HG03575 (cell line): Measurements from ENCODE around the gene EFCAB5.
"Not testable (repeated sequence)": the region's sequence is repeated elsewhere in the genome, so short reads cannot be mapped to it uniquely, and the experiment has no call there.

Experiments
- ATAC-seq: cut with Tn5 transposase; IDR thresholded peaks from one replicate; pipeline ENCODE4 v1.9.1; 2021; ENCODE audit not compliant: unreplicated experiment, insufficient number of reproducible peaks, low FRiP score; ENCODE audit errors: extremely low read depth

Gene EFCAB5

DNA sequence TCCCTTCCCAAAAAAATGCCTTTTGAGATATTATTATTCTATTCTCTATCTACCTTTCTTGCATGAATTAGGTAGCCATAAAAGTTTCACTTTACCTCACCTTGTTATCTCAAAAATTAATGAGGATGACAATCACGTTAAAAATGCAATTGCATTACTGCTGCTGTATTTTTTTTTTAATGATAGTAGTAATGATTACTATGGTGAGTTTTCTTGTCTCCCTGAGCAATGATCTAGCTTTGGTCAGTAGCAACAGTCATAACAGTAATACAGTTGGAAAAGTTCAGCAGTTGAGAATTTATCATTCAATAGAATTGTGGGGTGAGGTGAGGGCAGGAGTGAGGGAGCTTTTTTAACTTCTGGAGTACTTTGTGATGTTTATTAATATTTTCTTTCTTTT lies at the start of gene EFCAB5:
EFCAB5 (plus strand) TSS at position 301 of the 400 bp plus-strand sequence. CDS start 163 bp downstream, outside the sequence.
- no peak for ATAC-seq

DNA sequence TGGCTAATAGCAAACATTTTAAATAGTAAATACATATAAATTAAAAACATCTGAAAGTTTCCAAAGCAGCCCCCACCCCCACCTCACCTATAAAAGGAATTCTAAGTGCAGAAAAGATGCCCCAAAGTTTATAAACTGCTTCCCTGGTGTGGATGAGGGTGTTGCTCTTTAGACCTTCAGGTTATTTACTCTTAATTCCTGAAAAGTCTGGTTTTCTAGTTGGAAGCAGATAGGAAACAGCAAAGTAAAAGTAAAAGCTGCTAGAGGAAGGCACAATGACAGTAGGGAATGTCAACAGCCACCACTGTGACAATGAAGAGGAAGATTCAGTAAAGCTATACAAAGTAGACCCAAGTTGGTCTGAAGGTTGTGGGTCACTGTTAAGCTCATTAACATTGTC lies 49.2 kb upstream of the EFCAB5 start:
- no peak for ATAC-seq

DNA sequence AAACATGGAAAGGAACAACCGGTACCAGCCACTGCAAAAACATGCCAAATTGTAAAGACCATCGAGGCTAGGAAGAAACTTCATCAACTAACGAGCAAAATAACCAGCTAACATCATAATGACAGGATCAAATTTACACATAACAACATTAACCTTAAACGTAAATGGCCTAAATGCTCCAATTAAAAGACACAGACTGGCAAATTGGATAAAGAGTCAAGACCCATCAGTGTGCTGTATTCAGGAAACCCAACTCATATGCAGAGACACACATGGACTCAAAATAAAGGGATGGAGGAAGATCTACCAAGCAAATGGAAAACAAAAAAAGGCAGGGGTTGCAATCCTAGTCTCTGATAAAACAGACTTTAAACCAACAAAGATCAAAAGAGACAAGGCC lies 44.3 kb upstream of the EFCAB5 start:
- ATAC-seq, result not testable (repeated sequence)

DNA sequence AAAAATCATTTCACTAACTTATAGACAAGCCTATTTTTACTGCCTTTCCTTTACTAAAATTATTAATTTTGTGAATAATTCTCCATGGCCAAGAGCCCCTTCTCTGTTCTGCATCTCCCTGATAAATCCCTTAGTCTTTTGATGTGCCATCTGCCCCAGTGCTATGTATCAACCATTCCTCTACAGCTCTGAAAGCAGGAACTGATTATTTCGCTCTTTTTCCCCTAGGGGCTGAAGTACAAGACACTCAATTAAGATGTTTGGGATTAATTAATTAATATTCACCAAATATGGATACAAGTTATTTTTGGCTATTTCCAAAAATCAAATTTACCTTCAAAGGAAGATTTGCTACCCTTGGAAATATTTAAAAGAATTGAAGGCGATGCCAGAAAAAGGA lies 38.0 kb upstream of the EFCAB5 start:
- no peak for ATAC-seq

DNA sequence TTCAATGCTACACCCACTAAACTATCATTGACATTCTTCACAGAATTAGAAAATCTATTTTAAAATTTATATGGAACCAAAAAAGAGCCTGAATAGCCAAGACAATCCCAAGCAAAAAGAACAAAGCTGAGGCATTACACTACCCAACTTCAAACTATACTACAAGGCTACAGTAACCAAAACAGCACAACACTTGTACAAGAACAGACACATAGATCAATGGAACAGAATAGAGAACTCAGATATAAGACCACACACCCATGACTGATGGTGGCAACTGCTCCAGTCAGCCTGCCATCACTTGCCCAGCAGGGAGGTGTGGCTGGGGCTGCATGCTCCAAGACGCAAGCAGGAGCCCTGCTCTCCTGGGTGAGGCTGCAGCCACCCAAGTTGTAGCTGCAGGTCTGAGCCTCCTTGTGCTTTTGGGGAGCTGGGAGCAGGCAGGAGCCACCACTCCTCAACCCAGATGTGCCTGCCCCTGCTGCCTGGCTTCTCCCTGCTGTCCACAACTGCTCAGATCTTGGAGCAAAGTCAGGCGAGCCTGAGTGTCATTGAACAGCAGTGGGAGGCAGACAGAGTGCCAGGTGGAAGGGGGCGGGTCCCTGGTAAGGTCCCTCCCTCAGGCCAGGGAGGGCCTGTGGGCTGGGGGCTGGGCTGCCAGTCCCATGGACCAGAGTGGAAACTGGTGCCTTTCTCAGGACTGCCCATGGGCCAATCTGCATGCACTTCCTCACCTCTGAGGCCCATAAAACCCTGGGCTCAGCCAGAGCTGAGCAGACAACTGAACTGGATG lies 36.2 kb upstream of the EFCAB5 start:
- ATAC-seq, result no peak

DNA sequence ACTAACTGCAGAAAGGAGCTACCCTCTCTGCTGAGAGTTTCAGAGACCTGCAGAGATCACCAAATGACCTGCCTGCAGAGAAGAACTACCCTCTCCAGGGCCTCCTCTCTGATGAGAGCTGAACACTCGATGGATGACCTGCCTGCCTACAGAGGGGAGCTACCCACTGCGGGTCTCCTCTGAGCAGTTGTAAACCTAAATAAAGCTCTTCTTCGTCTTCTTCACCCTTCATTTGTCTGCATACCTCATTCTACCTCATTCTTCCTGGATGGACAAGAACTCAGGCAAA lies 35.6 kb upstream of the EFCAB5 start:
- no peak for ATAC-seq

DNA sequence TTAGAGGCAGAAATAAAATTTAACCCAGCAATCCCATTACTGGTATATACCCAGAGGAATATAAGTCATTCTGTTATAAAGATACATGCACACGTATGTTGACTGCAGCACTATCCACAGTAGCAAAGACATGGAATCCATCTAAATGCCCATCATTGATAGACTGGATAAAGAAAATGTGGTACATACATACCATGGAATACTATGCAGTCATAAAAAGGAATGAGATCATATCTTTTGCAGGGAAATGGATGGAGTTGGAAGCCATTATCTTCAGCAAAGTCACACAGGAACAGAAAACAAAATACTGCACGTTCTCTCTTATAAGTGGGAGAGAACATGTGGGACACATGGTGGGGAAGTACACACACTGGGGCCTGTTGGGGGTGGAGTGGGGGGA lies 34.5 kb upstream of the EFCAB5 start:
- no peak for ATAC-seq

DNA sequence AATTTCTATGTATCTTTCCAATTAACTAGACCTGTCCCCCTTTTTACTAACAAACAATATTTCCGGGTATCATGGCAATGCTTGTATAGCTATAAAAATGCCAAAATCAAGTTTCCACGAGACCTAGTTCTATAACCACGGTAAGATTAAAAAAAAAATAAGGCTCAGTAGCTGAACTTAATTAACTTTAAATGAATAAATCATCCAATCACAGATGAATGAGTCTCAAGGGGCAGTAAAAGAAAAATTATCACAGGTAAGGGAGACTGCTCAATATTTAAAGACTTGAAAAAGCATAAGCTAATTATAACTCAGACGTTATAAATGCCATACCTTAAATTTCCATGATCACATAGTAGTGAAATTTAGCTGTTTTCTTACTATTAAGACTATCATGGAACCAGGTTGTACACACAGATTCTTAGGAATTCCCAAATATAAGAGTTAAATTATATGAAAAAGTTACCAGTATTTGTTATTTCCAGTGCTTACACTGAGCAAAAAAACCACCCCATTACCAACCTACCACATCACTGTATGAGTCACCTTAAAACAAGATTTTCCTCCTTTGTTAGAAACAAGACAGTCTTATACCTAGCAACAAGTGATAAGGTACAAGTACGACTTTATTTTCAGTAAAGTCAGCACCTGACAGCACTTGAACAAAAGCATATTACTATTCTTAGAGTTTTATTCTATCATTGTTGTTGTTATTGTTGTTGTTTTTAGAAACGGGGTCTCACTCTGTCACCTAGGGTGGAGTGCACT lies 32.0 kb upstream of the EFCAB5 start:
- no peak for ATAC-seq

DNA sequence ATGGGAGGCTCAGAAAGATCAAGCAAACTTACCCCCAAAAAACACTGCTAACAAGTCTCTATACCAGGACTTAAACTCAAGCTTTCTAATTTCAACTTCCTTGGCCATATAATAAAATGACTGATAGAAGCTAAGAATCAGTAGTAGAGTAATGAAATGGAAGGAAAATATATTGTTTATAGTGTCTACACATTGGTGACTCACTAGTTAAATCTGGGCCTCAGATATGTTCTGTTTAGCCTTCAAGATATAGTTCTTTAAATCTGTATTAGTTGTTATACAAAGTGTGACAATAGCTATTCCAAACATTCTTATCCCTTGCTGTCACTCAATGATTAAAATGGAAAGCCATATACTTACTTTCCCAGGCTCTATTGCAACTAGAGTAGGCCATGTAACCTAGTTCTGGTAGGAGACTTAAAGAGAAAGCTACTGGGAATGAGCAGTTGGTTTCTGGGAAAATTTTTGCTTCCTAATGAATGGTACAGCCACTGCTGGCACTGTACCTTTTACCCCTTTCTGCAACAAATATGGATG lies 29.7 kb upstream of the EFCAB5 start:
- ATAC-seq, result no peak

DNA sequence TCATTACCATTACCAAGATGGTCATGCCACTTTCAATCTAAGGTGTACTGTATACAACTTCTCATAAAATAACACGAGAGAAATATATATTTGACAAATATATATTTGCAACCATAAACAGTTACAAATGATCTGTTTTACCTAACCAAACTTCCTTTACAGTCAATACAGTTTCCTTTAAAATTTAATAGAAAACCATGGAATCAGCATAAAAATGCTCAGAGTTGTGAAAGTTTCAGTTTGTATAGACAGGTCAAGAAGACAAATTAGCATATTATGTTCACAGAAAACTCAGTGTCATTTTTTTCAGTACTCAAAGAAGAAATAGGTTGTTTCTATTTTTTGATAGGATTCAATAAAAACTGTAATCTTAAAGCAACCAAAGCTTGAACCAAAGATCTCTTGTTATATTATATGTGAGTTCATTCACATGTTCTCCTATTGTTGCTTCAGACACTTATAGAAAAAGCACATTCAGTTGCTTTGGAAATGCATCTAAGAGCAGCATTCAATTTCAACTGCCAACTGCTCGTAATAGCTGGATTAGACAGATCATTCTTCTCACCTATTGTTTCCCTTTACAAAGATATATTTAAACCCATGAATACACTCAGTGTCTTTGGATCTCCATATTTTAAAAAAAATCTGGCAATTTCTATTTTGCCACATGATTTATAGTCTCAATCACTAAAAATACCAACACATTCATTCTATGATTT lies 26.5 kb upstream of the EFCAB5 start:
- no peak for ATAC-seq

DNA sequence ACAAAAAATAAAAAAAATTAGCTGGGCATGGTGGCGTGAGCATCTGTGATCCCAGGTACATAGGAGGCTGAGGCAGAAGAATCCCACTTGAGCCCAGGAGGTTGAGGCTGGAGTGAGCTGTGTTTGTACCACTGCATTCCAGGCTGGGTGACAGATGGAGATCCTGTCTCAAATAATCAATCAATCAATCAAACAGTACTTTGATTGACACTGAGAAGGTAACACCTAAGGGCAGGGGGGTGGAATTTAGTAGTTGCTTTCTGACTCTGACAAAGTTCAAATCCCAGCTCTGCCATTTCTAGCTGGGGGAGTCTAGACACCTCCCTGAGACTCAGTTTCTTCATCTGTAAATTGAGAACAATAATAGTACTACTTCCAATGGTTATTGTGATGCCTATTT lies 23.4 kb upstream of the EFCAB5 start:
- no peak for ATAC-seq

DNA sequence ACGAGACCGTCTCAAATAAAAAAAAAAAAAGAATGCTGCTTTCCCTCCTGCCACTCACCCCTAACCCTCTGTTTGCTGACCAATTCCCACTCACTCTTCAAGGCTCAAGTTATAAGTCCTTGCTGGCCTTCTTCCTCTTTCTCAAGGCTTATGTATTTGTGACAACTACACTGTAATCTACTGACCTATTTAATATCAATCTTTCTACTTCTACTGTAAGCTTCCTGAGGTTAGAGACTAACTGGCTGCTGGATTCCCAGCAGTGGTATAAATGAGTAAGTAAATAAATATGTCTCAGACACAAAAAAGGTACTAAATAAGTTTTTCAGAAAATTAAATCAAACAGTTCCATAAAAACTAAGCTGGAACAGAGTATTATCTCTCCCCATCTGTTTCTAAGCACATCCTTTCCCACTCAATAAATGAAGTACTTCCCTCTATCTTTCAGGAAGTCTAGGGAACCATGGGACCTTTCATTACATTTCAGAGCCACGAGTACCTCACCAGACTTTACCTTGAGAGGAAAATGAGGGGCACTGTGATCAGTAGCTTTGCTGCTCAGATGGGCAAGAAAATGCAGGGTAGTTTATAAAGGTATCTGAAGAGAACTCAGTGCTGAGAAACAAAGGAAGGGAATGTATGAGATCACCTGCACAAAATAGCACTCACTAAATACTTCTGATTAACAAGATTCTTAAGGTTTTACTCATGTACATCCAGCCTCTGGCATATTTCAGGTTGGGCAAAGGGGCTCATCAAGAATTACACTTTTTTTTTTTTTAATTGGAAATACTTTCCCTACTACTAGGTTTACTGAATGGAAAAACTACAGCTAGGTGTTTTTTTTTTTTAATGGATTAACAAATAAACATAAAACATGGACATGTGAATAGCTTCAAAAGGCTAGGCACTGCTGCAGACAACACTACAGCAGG lies 22.2 kb upstream of the EFCAB5 start:
- no peak for ATAC-seq

DNA sequence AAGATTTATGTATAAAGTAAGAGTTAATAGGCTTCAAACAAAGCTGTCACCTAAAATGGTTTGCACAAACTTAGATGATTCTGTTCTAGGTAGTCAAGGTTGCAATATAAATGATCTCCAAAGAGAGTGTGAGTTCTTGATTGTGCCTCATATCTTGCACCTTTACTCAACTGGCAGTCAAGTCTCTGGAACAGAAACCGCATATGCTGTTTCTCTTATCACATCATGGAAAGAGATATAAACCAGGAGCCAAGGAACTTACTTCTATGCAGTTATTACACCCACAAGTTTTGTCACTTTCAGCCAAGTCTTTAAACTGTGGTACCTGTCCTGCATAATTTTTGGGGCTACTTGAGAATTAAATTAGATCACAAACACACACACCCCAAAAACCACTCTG lies 16.6 kb upstream of the EFCAB5 start:
- no peak for ATAC-seq

DNA sequence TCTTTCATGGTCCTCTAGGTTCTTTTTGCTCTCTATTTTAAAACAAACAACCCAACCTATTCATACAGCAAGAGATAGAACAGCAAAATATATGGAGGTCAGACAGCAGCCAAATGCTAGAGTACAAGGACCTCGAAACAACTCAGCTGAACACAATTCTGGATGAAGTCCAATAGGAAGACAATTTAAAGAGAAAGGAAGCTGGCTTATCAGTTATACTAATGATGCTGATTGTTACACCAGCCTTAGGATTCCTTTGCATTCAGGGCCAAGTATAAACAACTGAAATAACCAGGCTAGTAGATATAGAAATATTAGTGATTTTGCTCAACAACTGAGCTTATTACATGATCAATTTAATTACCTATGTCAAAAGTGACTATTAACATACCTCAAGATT lies 13.9 kb upstream of the EFCAB5 start:
- no peak for ATAC-seq

DNA sequence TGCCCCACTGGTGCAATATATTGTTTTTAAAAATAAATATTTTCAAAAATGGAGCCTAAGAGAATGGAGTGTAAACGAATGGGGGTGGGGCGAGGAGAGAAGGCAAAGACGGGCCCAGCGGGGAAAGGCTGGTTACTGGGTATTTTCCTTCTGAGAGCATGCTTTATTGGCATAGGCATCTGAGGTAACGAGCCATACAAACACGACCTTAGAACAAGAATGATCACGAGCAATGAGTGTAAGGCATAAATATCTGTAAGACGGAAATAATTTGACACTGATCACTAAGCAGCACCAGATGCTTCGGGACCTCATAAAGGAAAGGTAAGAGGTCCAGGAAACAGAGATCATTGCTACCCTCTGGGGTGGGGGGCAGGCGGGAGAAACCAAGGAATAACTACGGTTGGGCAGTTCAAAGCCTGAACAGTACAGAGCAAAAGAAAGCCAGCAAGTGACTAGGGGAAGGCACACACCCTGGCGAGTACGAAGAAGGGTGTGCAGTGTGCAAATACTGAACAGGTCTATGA lies 12.4 kb upstream of the EFCAB5 start:
- no peak for ATAC-seq

DNA sequence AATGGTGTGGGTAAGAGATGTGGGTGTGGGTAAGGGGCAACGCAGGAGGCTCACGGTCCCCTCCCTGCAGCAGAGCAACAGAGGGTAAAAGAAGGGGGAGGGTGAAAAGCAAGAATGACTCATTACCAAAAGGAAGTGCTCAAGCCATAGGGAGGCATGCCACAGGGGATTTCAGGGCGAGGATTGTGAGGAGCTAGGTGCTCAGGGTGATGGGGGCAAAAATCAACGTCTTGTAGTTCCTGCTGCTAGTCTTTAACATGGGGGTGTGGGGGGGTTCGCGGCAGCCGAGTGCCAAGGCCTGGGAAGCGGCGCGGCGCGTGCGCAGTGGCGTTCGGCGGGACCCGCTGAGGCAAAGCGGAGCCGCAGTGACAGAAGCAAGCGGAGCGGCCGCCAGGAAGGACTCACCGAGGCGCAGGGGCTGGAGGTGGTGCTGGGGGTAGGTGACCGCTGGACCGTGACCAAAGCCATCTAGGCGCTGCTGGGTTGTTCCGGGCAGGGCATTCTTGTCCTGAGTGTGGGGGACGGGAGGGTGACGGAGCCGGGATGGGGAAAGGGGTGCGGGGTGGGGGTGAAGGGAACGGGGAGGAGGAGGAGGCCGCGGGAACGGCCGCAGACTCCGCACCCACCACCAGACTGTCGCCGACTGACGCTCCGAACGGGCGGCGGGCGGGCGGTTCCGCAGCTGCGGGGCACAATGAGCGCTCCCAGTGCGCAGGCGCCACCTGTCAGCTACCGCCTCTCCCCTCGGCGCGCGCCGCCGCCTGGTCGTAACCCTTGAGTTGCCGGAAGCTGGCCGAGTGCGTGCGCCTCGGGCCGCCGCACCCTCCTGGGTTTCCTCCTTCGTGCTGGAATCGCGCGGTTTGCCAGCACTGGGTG lies 11.7 kb upstream of the EFCAB5 start, which contains the start of gene SSH2:
SSH2 (minus strand) TSS at position 696 of the 876 bp plus-strand sequence; CDS start at position 468, 228 bp downstream.
- no peak for ATAC-seq

DNA sequence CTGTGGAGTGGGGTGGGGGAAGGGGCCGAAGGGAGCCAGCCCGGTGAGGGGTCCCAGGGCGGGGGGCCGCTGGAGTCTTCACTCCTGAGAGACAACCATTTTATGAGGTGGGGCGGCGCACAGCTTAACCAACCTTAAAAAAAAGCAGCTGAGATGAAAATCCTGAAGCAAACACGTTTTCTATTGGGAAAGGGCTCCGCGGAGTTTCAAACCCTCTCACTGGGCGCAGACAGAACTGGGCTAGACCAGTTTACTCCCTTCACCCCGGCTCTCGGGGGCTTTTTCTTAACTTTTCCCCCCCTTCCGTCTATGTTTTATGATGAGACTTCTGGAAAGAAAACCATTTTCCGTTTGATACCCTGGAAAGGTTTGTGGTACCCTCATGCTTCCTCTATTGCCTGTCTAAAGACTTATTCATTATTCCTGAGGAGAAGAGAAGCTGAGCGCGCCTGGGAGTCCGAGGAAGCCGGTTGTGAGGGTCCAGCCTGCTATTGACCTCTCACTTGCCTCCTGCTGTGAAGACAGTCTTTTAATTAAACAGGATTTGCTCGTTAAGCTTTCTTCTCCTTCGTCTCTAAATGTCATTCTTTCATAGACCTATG lies 10.9 kb upstream of the EFCAB5 start:
- ATAC-seq, result no peak
